Effector CD4-positive, alpha-beta T cell (primary cell): ENCODE results near the gene CCR1. TPM values are rescaled to one million over a fixed set of nuclear protein-coding genes. Genes with fewer than 3 reads are reported as not detected.

ENCODE experiments used
- DNase-seq: peaks from one replicate; pipeline ENCODE4 v3.0.0-alpha.2; 2020
- total RNA-seq: gene quantifications from one replicate; lab custom pipeline; 2026; lab: John Stamatoyannopoulos, UW

Gene CCR1
- not detected for total RNA-seq

GRCh38 chr3:46208167-46208704 is at the start of gene CCR1:
Gene CCR1, minus strand, starts transcription at chr3:46208313. Its CDS starts 4,000 bp downstream, at chr3:46204313.
- DNase-seq = no peak

- DNase-seq = no peak
Observed at GRCh38 chr3:46252980-46253379, 44.9 kb upstream of the CCR1 start.

GRCh38 chr3:46245146-46245545 is 37.0 kb upstream of the CCR1 start:
- DNase-seq = no peak

- no peak for DNase-seq
Observed at GRCh38 chr3:46243560-46243959, 35.4 kb upstream of the CCR1 start.

GRCh38 chr3:46242120-46242519 is 34.0 kb upstream of the CCR1 start, which contains the start of gene CCR3:
Gene CCR3, plus strand, starts transcription at chr3:46242460. Its CDS starts 22,699 bp downstream, at chr3:46265159.
- DNase-seq = no peak

- no peak for DNase-seq
Observed at GRCh38 chr3:46239952-46240351, 31.8 kb upstream of the CCR1 start.

GRCh38 chr3:46239301-46239938 is 31.3 kb upstream of the CCR1 start:
- DNase-seq = no peak

GRCh38 chr3:46238386-46238785 is 30.3 kb upstream of the CCR1 start:
- no peak for DNase-seq

- DNase-seq = no peak
Observed at GRCh38 chr3:46236294-46237054, 28.4 kb upstream of the CCR1 start.

- DNase-seq = no peak
Observed at GRCh38 chr3:46235425-46235824, 27.3 kb upstream of the CCR1 start.

- no peak for DNase-seq
Observed at GRCh38 chr3:46233194-46233593, 25.1 kb upstream of the CCR1 start.

GRCh38 chr3:46231323-46231722 is 23.2 kb upstream of the CCR1 start:
- no peak for DNase-seq

GRCh38 chr3:46228260-46229242 is 20.4 kb upstream of the CCR1 start:
- no peak for DNase-seq

- DNase-seq = no peak
Observed at GRCh38 chr3:46222435-46223161, 14.5 kb upstream of the CCR1 start.

GRCh38 chr3:46221938-46222337 is 13.8 kb upstream of the CCR1 start:
- DNase-seq = no peak

- no peak for DNase-seq
Observed at GRCh38 chr3:46221391-46221790, 13.3 kb upstream of the CCR1 start.

- DNase-seq = no peak
Observed at GRCh38 chr3:46218196-46218709, 10.1 kb upstream of the CCR1 start.

- DNase-seq = no peak
Observed at GRCh38 chr3:46215810-46216414, 7.8 kb upstream of the CCR1 start.

- DNase-seq = no peak
Observed at GRCh38 chr3:46214751-46215352, 6.7 kb upstream of the CCR1 start.

- DNase-seq = no peak
Observed at GRCh38 chr3:46213201-46213600, 5.1 kb upstream of the CCR1 start.

GRCh38 chr3:46212101-46212500 is 4.0 kb upstream of the CCR1 start:
- no peak for DNase-seq
